ENCODE measurements around the gene TRRAP.

The TRRAP gene

GRCh38 chr7:98993024-98993897, 114.9 kb downstream of the TRRAP start:
- no peak for DNase-seq

- DNase-seq, result no peak
Observed at GRCh38 chr7:98994046-98994944, 116.0 kb downstream of the TRRAP start.

DNA sequence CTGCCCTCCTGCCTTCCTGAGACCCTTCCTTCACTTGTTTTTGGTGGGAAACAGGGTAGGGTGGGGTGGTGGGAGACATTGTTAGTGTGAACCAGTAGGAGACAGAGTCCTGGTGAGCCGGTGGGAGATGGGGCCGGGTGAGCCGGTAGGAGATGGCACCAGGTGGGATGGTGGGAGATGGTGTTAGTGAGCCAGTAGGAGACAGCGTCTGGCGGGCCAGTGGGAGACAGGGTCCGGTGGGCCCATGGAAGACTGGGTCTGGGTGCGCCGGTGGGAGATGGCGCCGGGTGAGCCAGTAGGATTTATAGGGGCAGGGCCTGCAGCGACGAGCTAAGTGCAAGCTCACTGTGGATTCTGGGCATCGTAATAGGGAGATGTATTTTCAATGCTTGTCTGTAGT, 116.8 kb downstream of the TRRAP start:
- no peak for DNase-seq

GRCh38 chr7:98995523-98996149, 117.3 kb downstream of the TRRAP start:
- no peak for DNase-seq

- no peak for DNase-seq
Observed at GRCh38 chr7:98996150-98996552, 117.8 kb downstream of the TRRAP start.

DNA sequence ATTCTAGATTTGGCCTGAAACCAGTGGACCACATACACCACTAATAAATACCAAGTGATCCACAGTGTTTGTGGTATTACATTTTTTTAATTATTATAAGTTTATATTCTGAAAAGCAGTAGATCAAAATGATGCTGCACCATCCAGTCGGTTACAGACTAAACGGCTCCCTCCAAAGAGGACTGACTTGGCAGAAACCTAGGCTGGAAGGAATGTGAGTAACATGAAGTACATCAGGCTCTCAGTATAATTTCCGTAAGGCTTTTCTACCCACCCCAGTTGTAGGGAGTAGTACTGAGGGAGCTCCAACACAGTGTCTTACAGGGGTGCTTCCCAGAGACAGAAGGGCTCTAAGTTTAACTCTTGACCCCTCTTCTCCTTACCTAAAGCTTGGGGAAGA, 119.5 kb downstream of the TRRAP start:
- DNase-seq, result no peak

- no peak for DNase-seq
Observed at GRCh38 chr7:98998821-98999725, 120.7 kb downstream of the TRRAP start.

GRCh38 chr7:99000196-99000903, 122.0 kb downstream of the TRRAP start:
- DNase-seq, result no peak

DNA sequence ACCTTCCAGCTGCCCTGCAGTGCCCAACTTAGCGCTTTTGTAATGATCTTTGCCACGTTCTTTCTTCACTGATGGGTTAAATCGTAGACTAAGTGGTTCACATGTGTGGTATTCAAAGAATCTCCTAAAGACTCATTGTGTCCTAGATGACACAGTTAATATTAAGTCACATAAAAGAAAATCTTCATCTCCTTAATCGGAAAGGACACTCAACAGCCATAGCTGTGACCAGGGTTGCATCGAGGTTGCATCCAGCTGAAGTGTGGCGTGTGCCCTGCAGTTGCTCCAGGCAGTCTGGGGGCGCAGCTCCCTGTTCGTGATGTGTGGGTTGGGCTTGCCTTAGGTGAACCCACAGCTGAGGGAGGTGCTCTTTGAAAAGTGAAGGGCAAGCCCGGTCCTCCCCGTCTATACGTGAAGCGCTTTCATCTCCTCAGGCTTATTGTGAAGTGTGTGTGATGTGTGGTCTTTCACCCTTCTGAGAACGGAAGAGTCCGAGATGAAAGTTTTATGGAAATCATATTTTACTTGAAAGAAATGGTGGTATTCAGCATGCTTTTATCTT, 122.7 kb downstream of the TRRAP start:
- DNase-seq, result no peak

DNA sequence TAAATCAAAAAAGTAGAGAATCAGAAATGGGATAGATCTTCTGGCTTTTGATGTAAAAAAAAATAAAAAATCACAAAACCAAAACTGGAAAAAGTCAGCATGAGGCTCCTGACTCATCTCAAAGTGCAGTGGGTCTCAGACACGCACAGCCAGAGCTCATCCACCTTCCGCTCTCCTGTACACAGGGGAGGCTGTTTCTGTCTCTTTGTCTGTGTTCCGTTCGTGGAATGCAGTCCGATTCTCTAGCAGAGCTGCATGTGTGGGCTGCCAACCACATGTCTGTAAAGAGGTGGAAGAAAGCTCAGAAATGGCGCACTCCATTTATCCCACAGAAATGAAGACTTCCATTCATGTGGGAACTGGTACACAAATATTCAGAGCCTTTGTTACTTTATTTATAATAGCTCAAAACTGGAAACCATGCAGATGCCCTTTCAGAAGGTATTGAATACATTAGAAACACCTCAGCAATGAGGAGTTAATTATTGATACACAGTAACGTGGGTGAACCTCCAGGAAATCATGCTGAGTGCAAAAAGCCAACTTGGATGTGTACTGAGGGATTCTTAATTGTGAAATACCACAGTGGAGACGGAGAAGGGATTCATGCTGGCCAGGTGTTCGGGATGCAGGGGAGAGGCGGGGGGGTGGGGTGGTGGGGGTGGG, 123.3 kb downstream of the TRRAP start:
- no peak for DNase-seq

DNA sequence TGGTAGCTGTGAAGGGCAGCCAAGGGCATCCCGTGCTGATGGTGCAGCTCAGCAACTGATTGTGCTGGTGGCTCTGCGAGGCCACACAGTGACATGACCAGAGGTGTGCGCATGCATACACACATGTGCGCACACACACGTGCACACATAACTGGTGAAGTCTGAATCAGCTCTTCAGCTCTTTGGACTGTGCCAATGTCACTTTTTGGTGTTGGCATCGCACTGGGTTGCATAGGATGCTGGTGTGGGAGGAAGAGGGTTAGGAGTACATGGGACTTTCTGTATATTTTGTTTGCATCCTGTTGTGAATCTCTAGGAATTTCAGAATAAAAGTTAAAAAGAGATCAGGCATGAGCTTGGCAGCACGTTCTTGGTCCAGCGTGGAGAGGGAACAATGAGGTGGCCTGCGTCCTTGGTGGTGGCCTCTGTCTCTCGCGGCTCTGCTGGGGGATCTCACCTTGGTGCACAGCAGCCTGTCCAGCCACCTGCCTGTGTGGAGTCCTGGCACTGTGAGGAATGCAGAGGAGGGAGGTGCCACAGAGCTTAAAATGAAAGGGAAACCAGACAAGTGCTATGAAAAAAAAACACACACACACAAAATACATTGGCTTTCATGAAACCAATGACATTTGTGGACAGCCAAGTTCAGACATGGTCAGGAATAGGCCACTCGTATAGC, 124.0 kb downstream of the TRRAP start:
- no peak for DNase-seq

DNA sequence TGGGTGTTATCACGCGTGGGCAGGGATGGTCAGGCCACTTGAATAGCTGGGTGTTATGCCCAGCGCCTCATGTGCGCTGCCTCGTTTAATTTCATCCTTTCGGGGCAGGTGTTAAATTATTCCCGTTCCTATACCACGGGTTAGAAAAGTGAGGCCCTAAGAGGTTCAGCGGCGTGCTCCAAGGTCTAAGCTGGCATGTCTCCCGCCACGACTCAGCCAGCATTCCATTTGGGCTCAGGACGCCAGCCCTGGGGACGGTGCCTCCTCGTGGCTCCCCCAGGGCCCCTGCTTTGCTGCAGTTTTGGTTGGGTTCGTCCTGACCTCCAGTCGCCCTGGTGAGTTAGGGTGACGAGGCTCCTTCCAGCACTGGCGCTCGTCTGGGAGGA, 124.5 kb downstream of the TRRAP start:
- no peak for DNase-seq

DNA sequence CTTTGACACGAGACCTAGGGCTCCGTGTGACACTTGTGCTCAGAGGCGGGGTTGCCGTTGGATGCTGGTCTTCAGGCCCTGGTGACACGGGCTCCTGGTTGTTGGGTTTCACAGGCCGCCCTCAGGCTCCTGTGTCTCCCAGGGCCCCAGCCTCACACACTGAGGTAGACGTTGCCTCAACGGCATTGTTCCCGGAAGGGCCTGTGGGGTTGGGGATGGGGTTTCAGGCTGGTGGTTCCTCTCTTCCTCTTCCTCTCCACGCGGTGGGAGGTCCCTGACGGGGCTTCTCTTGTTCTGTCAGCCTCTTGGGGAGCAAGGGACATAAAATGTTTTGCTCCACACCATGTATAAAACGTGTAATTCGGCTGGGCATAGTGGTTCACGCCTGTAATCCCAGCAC, 125.1 kb downstream of the TRRAP start:
- no peak for DNase-seq

DNA sequence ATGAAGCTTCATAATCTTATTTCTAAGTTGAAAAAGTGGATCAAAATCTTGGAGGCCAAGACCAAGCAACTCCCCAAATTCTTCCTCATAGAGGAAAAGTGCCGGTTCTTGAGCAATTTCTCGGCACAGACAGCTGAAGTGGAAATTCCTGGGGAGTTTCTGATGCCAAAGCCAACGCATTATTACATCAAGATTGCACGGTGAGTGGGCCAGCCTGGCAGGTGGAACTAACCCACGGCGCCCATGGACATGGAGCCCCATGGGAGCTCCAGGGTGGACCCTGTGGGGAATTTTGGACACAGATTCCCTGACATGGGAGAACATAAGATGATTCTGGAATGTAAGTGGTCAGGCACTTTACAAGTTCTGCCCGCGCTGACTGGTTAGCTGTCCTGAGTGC, 125.9 kb downstream of the TRRAP start:
- DNase-seq, result no peak

DNA sequence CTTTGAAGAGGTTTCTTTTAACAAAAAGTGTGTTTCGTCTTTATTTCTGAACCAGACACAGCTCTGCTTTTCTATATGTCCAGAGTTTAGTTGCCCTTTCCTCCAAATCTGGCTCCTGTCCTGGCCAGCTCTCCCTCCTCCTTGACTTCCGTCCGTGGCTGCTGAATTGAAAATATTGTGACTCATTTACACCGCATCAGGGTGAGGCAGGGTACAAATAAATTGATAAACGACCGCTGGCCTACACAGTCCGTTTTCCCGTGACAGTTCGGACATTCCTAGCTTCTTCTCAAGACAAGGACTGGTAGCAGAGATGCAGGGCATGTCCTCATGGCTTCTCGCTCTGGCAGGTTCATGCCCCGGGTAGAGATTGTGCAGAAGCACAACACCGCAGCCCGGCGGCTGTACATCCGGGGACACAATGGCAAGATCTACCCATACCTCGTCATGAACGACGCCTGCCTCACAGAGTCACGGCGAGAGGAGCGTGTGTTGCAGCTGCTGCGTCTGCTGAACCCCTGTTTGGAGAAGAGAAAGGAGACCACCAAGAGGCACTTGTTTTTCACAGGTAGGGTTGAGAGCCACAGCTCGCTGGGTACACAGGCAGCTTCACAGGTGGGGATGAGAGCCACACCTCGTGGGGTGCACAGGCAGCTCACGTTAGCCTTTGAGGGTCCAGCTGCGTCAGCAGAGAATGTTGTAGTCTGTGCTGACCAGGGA, 126.6 kb downstream of the TRRAP start:
- no peak for DNase-seq

DNA sequence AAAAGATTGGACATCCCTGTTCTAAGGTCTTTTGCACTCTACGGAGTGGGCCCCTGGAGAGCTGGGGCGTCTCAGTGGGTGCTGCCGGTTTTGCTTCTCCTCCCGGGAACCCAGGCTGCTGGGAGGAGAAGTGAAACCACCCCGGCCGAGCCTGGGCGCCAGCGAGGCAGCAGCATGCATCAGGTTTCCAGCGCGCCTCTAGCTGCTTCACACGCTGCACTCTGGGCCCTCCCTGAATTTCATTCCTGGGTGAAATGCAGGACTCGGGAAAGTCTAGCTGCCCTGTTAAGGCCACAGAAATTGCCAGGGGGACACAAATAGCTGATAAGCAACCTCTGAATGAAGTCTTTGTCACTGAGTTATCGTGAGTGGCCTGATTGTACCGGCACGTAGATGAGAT, 127.4 kb downstream of the TRRAP start:
- no peak for DNase-seq

- no peak for DNase-seq
Observed at GRCh38 chr7:99006739-99007424, 128.6 kb downstream of the TRRAP start.

GRCh38 chr7:99008181-99008631, 129.9 kb downstream of the TRRAP start:
- no peak for DNase-seq
